NCI-H2081 (cell line): ENCODE results near the gene GART.
"Not testable (repeated sequence)": the region's sequence is repeated elsewhere in the genome, so short reads cannot be mapped to it uniquely, and the experiment has no call there.

Experiments used
- DNase-seq, 2 experiments: peaks; one replicate each; lab custom pipeline; 2025; lab: John Stamatoyannopoulos, UW

GART gene

GRCh38 chr21:33541756-33542639 is at the start of gene GART:
GART (minus strand) TSS chr21:33542117; CDS start chr21:33539315, 2,802 bp downstream.
- peak; percentile 80 to 81 for DNase-seq

DNA sequence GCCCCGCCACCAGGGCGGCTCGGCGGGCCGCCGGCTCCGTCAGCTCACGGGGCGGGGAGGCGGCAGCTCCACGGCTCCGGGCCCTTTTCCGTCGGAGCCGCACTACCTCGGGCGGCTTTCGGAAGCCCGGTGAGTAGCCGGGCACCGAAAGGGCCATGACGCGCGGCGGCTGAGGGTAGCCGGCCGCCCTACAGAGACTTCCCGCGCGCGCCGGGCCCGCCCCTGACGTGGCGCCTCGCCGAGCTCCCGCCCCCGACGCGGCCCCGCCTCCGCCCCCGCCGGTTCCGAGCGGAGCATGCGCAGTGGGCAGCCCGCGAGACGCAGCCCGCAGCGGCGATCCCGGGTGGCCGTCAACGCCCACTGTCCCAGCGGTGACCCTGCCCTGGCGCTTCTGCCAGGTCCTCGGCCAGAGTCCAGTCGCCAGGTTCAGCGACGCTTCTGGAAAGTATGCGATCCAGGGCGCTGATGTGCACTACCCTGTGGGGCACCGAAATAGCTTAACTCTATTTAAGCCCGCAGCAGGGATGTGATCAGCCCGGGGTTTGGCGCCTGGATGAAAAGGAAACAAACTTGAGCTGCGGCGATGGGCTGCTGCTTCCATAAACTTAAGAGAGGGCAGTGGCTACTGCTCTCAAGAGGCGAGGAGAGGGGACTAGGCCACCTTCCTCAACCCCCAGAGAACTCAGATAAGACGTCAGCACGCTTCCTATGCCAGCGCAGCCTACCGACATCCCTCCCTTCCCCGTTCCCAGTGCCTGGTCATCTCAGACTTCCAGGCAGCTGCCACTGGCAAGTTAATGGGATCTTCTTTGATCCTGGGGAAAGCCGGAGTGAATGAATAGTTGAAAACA is 46.8 kb upstream of the GART start, which contains the start of gene DONSON:
Gene DONSON, minus strand, starts transcription at position 200 of the 851 bp plus-strand sequence. Its CDS starts 43 bp downstream, at position 157.
- peak; percentile 70 to 74 for DNase-seq

DNA sequence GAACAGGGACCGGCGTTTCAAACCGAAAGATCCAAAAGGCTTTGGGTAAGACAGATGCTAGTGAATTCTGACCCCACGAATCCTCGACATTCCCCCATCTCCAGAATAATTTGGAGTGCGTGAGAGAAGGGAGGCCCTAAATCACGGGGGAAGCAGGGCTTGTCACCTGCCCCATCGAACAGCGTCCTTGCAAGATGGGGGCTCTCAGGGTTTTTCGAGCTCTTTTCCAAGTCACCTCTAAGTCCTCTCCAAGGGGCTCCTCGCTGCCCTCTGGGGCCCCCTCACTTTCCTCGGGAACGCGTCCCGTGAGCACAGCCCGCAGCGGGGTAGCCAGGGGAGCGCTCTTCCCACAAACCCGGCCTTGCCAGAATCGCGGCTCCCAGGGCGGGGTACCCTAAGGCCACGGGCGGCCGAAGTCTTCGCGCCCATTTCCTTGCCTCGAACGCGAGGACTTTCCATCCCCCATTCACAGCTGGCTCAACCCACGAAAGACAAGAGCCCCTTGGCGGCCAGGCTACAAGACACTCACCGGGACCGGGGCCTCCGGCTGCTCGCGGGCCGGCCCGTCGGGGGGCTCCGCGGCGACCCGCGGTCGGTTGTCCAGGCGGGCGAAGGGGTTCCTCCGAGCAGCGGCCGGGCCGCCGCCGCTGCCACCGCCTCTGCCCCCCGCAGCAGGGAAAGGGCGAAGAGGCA is 46.0 kb upstream of the GART start:
- DNase-seq = peak; percentile 11 to 27

- DNase-seq = no peak
Measured at GRCh38 chr21:33586927-33587326, 45.0 kb upstream of the GART start.

- no peak for DNase-seq
Measured at GRCh38 chr21:33584455-33584854, 42.5 kb upstream of the GART start.

- DNase-seq = no peak
Measured at GRCh38 chr21:33578959-33579542, 37.1 kb upstream of the GART start.

- DNase-seq = no peak
Measured at GRCh38 chr21:33578214-33578613, 36.3 kb upstream of the GART start.

DNA sequence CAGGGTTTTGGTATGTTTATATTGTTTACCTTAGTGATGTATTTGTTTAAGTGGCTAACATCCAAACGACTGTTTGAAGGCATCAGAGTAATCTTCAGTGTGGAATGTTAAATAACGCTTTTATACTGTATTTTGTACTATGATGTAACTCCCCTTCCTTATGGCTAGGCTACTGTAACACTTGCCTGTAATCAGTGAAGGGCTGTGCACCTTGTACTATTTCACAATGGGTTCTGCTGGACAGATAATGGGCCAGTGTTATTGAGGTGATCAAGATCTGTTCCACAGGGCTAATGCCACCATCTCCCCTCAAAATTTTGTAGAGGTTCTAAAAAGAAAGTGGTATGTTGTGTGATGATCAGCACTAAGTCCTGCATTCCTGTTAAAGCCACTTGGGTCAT is 34.8 kb upstream of the GART start:
- not testable (repeated sequence) for DNase-seq

- no peak for DNase-seq
Measured at GRCh38 chr21:33572350-33572749, 30.4 kb upstream of the GART start.

DNA sequence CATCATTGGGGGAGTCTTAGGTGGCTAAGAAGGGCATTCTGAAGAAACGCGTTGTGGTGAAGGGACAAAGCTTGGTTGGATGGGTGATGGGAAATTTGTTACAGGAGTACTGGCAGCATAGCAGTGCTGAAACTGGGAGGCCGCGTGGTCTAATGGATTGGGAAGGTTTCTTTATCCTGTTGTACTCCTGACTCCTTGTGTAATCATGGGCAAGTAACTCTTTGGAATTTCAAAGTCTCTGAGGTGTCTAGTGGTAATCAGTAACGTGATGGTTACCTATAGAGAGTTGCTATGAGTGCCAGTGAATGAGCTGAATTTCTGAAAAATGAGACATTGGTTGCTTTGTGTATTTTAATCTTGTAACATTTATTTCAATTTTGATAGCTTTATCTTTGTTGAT is 28.1 kb upstream of the GART start:
- no peak for DNase-seq

- no peak for DNase-seq
Measured at GRCh38 chr21:33568448-33568847, 26.5 kb upstream of the GART start.

- DNase-seq = no peak
Measured at GRCh38 chr21:33567914-33568313, 26.0 kb upstream of the GART start.

DNA sequence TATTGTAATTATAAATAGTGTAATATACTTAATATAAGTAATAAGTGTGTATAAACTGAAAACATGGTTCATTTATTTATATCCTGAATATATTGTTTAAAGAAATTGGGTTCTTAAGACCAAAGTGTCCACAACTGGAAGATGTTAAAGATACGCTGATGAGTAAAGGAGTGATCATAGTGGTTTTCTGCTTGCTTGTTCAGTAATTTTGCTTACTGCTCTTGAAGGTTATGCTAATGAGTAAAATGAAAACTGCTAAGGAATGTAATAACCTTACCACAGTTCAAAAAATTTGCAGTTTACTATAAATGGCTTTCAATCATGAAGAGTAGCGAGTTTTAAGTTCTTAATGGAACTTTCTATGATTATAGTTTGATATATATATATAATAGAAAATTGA is 24.6 kb upstream of the GART start:
- no peak for DNase-seq

DNA sequence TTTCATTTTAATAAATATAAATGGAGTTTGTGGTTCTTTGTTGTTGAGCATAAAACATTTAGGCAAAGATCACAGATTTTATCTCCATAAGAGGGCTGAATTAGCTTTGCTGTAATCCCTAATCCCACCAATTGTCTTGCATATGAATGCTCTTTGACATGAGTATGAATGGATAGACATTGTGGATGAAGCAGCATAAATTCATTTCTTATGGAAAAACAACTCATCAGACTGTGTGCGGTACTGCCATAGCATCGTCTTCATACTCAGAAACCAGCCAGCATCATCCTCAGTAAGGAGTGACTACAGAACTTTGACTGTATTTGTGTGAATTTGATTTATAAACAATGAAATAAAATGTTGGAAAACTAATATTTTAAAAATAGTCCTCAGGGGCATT is 20.5 kb upstream of the GART start:
- no peak for DNase-seq

GRCh38 chr21:33561373-33561772 is 19.5 kb upstream of the GART start:
- no peak for DNase-seq

GRCh38 chr21:33560965-33561364 is 19.0 kb upstream of the GART start:
- DNase-seq = no peak

DNA sequence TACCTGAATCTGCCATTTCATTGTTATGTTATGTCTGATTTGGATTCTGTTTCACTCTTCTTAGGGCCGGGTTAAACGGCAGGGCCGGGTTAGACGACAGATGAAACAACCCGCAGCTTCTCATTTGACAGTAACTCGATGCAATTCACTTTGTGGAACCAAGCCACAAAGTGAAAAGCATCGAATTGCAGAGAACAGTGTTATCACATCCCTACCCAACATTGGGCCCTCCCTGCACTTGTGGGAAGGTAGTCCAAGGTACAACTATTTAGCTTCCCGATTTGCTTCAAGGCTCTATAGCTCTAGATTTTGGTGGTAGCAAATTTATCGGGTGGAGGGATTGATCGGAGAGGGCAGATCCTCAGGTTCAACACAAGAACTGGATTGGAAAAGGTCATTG is 17.9 kb upstream of the GART start:
- no peak for DNase-seq

DNA sequence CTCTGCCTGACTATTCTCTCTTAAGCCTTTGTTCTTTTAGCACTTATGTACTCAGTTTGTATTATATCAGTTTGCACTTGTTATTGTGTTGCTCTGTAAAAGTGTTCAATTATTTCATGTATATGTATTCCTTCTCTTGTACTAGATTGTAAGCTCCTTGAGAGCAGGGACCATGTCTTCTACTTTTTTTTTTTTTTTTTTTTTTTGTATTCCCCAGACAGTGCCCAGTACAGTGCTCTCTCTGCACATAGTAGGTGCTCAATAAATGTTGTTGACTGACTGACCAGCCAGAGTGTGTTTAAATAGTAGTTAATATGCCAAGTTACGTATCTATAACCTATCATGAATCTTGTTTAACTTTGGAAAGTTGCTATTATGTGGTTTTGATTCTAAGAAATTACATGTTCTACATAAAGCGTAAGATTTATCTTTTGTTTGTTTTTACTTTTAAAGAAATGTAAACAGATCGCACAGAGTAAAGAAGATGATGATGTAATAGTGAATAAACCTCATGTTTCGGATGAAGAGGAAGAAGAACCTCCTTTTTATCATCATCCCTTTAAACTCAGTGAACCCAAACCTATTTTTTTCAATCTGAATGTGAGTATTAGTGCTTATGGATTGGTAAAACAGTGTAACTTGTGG is 17.0 kb upstream of the GART start:
- DNase-seq = no peak

- no peak for DNase-seq
Measured at GRCh38 chr21:33557447-33557846, 15.5 kb upstream of the GART start.

DNA sequence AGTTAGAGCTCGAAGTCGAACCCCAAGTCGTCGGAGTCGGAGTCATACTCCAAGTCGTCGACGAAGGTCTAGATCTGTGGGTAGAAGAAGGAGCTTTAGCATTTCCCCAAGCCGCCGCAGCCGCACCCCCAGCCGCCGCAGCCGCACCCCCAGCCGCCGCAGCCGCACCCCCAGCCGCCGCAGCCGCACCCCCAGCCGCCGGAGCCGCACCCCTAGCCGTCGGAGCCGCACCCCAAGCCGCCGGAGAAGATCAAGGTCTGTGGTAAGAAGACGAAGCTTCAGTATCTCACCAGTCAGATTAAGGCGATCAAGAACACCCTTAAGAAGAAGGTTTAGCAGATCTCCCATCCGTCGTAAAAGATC is 13.0 kb upstream of the GART start:
- DNase-seq = no peak

DNA sequence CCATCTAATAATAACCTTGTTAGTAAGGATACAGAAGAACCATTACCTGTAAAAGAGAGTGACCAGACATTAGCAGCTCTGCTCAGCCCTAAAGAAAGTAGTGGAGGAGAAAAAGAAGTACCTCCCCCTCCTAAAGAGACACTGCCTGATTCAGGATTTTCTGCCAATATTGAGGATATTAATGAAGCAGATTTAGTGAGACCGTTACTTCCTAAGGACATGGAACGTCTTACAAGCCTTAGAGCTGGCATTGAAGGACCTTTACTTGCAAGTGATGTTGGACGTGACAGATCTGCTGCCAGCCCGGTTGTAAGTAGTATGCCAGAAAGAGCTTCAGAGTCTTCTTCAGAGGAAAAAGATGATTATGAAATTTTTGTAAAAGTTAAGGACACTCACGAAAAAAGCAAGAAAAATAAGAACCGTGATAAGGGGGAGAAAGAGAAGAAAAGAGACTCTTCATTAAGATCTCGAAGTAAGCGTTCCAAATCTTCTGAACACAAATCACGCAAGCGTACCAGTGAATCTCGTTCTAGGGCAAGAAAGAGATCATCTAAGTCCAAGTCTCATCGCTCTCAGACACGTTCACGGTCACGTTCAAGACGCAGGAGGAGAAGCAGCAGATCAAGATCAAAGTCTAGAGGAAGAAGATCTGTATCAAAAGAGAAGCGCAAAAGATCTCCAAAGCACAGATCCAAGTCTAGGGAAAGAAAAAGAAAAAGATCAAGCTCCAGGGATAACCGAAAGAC is 12.5 kb upstream of the GART start:
- DNase-seq = no peak
